CMK (cell line): ENCODE data around the gene TMEM191C.
"Not testable (repeated sequence)": the region's sequence is repeated elsewhere in the genome, so short reads cannot be mapped to it uniquely, and the experiment has no call there.

Experiments
- DNase-seq: peaks from one replicate; pipeline ENCODE4 v3.0.0-alpha.2; 2010; ENCODE audit warnings: low read depth

TMEM191C gene

GRCh38 chr22:21467337-21468193 is at the start of gene TMEM191C:
Gene TMEM191C (plus strand): TSS chr22:21467387. CDS start chr22:21467460, 73 bp downstream.
- not testable (repeated sequence) for DNase-seq

GRCh38 chr22:21417853-21418252 is 49.3 kb upstream of the TMEM191C start:
- not testable (repeated sequence) for DNase-seq

GRCh38 chr22:21418974-21419638 is 48.1 kb upstream of the TMEM191C start:
- DNase-seq = not testable (repeated sequence)

GRCh38 chr22:21420180-21420763 is 46.9 kb upstream of the TMEM191C start:
- not testable (repeated sequence) for DNase-seq

GRCh38 chr22:21424084-21424709 is 43.0 kb upstream of the TMEM191C start:
- not testable (repeated sequence) for DNase-seq

GRCh38 chr22:21434378-21435233 is 32.6 kb upstream of the TMEM191C start:
- not testable (repeated sequence) for DNase-seq

- not testable (repeated sequence) for DNase-seq
These were observed 31.0 kb upstream of the TMEM191C start for GRCh38 chr22:21435998-21436810.

GRCh38 chr22:21438013-21438412 is 29.2 kb upstream of the TMEM191C start:
- not testable (repeated sequence) for DNase-seq

- DNase-seq = not testable (repeated sequence)
These were observed 27.1 kb upstream of the TMEM191C start for GRCh38 chr22:21440018-21440636.

GRCh38 chr22:21440676-21441075 is 26.5 kb upstream of the TMEM191C start:
- DNase-seq = not testable (repeated sequence)

GRCh38 chr22:21441170-21441569 is 26.0 kb upstream of the TMEM191C start:
- not testable (repeated sequence) for DNase-seq

- DNase-seq = not testable (repeated sequence)
These were observed 25.1 kb upstream of the TMEM191C start for GRCh38 chr22:21442123-21442522.

GRCh38 chr22:21442646-21443045 is 24.5 kb upstream of the TMEM191C start:
- not testable (repeated sequence) for DNase-seq

- no peak for DNase-seq
These were observed 24.0 kb upstream of the TMEM191C start for GRCh38 chr22:21443057-21443734.

GRCh38 chr22:21443735-21444421 is 23.3 kb upstream of the TMEM191C start:
- no peak for DNase-seq

- DNase-seq = no peak
These were observed 22.3 kb upstream of the TMEM191C start for GRCh38 chr22:21444701-21445436.

GRCh38 chr22:21445437-21446127 is 21.6 kb upstream of the TMEM191C start:
- no peak for DNase-seq
